H9 (cell line): ENCODE data around the gene ARMC9. TPM values are rescaled to one million over a fixed set of nuclear protein-coding genes. Genes with fewer than 3 reads are reported as not detected.

Experiments
- DNase-seq: peaks from one replicate; pipeline ENCODE4 v3.0.0-alpha.2; 2017
- H2AFZ ChIP-seq: one replicate; pipeline ENCODE4 v1.6.1; 2013; ENCODE audit warnings: mild to moderate bottlenecking, low read length, control low read depth, moderate library complexity
- H2AK5ac ChIP-seq: 2 replicates; pipeline ENCODE4 v1.6.1; 2013; ENCODE audit warnings: low read length, control low read depth, mixed read lengths; ENCODE audit not compliant: insufficient read length
- H2BK120ac ChIP-seq: one replicate; pipeline ENCODE4 v1.6.1; 2013; ENCODE audit warnings: low read depth, mild to moderate bottlenecking, low read length, control low read depth, inconsistent platforms; ENCODE audit not compliant: poor library complexity, severe bottlenecking
- H2BK12ac ChIP-seq: 2 replicates; pipeline ENCODE4 v1.6.1; 2013; ENCODE audit warnings: low read length, control low read depth, mixed read lengths, low read depth; ENCODE audit not compliant: insufficient read length
- H2BK15ac ChIP-seq: 2 replicates; pipeline ENCODE4 v1.6.1; 2013; ENCODE audit warnings: low read depth, low read length, control low read depth
- H2BK20ac ChIP-seq: one replicate; pipeline ENCODE4 v1.6.1; 2013; ENCODE audit warnings: low read depth, mild to moderate bottlenecking, low read length, control low read depth, inconsistent platforms; ENCODE audit not compliant: poor library complexity, severe bottlenecking
- H2BK5ac ChIP-seq: 2 replicates; pipeline ENCODE4 v1.6.1; 2013; ENCODE audit warnings: low read length, control low read depth, mixed read lengths; ENCODE audit not compliant: insufficient read length
- H3K14ac ChIP-seq: 2 replicates; pipeline ENCODE4 v1.6.1; 2013; ENCODE audit warnings: low read length, control low read depth; ENCODE audit not compliant: insufficient read depth
- H3K18ac ChIP-seq: 2 replicates; pipeline ENCODE4 v1.6.1; 2013; ENCODE audit warnings: low read depth, mild to moderate bottlenecking, mixed read lengths, low read length, control low read depth; ENCODE audit not compliant: insufficient read length
- H3K23ac ChIP-seq: 2 replicates; pipeline ENCODE4 v1.6.1; 2013; ENCODE audit warnings: low read length, control low read depth, mixed read lengths, low read depth; ENCODE audit not compliant: insufficient read length
- H3K23me2 ChIP-seq: 2 replicates; pipeline ENCODE4 v1.6.1; 2013; ENCODE audit warnings: low read depth, mild to moderate bottlenecking, mixed read lengths, low read length, control low read depth; ENCODE audit not compliant: insufficient read length, poor library complexity, severe bottlenecking
- H3K27ac ChIP-seq: 2 replicates; pipeline ENCODE4 v1.5.1; 2013; ENCODE audit warnings: low read length, control low read depth, mixed read lengths, low read depth; ENCODE audit not compliant: insufficient read length
- H3K27me3 ChIP-seq: 2 replicates; pipeline ENCODE4 v1.6.1; 2013; ENCODE audit warnings: low read length, control low read depth, inconsistent platforms; ENCODE audit not compliant: insufficient read depth
- H3K4ac ChIP-seq: 2 replicates; pipeline ENCODE4 v1.6.1; 2013; ENCODE audit warnings: low read depth, mild to moderate bottlenecking, control low read depth, inconsistent platforms, low read length, moderate library complexity
- H3K4me1 ChIP-seq: 2 replicates; pipeline ENCODE4 v1.6.1; 2013; ENCODE audit warnings: low read length, control low read depth, inconsistent platforms; ENCODE audit not compliant: insufficient read depth
- H3K4me2 ChIP-seq: 2 replicates; pipeline ENCODE4 v1.6.1; 2013; ENCODE audit warnings: low read length, control low read depth, mixed read lengths; ENCODE audit not compliant: insufficient read length, insufficient read depth
- H3K56ac ChIP-seq: 2 replicates; pipeline ENCODE4 v1.6.1; 2013; ENCODE audit warnings: low read depth, mild to moderate bottlenecking, mixed read lengths, low read length, control low read depth; ENCODE audit not compliant: insufficient read length
- H3K79me1 ChIP-seq: 2 replicates; pipeline ENCODE4 v1.6.1; 2013; ENCODE audit warnings: low read depth, mild to moderate bottlenecking, moderate library complexity, low read length, control low read depth, inconsistent platforms; ENCODE audit not compliant: insufficient read depth, poor library complexity, severe bottlenecking
- H3K79me2 ChIP-seq: 2 replicates; pipeline ENCODE4 v1.6.1; 2013; ENCODE audit warnings: low read length, control low read depth, inconsistent platforms; ENCODE audit not compliant: insufficient read depth
- H3K9ac ChIP-seq: 2 replicates; pipeline ENCODE4 v1.6.1; 2013; ENCODE audit warnings: low read length, control low read depth, mixed read lengths; ENCODE audit not compliant: insufficient read length; ENCODE audit errors: extremely low read depth
- H3K9me3 ChIP-seq: one replicate; pipeline ENCODE4 v1.6.1; 2013; ENCODE audit warnings: low read depth, low read length, inconsistent platforms; ENCODE audit not compliant: control insufficient read depth
- H3T11ph ChIP-seq: one replicate; pipeline ENCODE4 v1.6.1; 2013; ENCODE audit warnings: mild to moderate bottlenecking, low read length, control low read depth, inconsistent platforms
- H4K20me1 ChIP-seq: one replicate; pipeline ENCODE4 v1.6.1; 2013; ENCODE audit not compliant: control insufficient read depth, insufficient read length, insufficient read depth
- H4K5ac ChIP-seq: 2 replicates; pipeline ENCODE4 v1.6.1; 2013; ENCODE audit warnings: low read depth, mild to moderate bottlenecking, mixed read lengths, low read length, control low read depth; ENCODE audit not compliant: insufficient read length
- H4K8ac ChIP-seq: replicated peaks from 2 replicates; pipeline ENCODE4 v1.6.1; 2013; ENCODE audit warnings: low read length, control low read depth, mixed read lengths, low read depth; ENCODE audit not compliant: insufficient read length
- H4K91ac ChIP-seq: 2 replicates; pipeline ENCODE4 v1.6.1; 2013; ENCODE audit warnings: low read depth, mild to moderate bottlenecking, moderate library complexity, mixed read lengths, low read length, control low read depth; ENCODE audit not compliant: insufficient read length
- H3K27ac Mint-ChIP-seq, 3 experiments: 2 replicates in 2 of 3; 3 replicates in 1 of 3; pipeline ENCODE4 v1.8.0; 2020 to 2021; ENCODE audit warnings: mixed read lengths in 3 of 3, mild to moderate bottlenecking in 1 of 3, moderate library complexity in 1 of 3
- H3K27me3 Mint-ChIP-seq: 2 replicates; pipeline ENCODE4 v1.8.0; 2021; ENCODE audit warnings: low read depth, mild to moderate bottlenecking, moderate library complexity, mixed read lengths
- H3K36me3 Mint-ChIP-seq, 3 experiments: 2 replicates in 2 of 3; 3 replicates in 1 of 3; pipeline ENCODE4 v1.8.0; 2020 to 2021; ENCODE audit warnings: low read depth in 3 of 3, mixed read lengths in 3 of 3; ENCODE audit not compliant: insufficient read depth in 1 of 3
- H3K4me1 Mint-ChIP-seq, 2 experiments: 2 replicates each; pipeline ENCODE4 v1.8.0; 2020; ENCODE audit warnings: mixed read lengths in 2 of 2
- H3K4me3 Mint-ChIP-seq, 2 experiments: 2 replicates in 1 of 2; 3 replicates in 1 of 2; pipeline ENCODE4 v1.8.0; 2020 to 2021; ENCODE audit warnings: mild to moderate bottlenecking in 2 of 2, mixed read lengths in 2 of 2, moderate library complexity in 1 of 2
- H3K9me3 Mint-ChIP-seq, 2 experiments: 2 replicates in 1 of 2; 3 replicates in 1 of 2; pipeline ENCODE4 v1.8.0; 2020; ENCODE audit warnings: mild to moderate bottlenecking in 2 of 2, mixed read lengths in 2 of 2, moderate library complexity in 1 of 2
- WGBS: extraction: QIAGEN DNeasy Blood & Tissue Kit; methylation state at CpG from one replicate; pipeline ENCODE4 v1.1.7; 2013; ENCODE audit warnings: missing lambda C conversion rate, low lambda C conversion rate, mixed read lengths; ENCODE audit not compliant: insufficient read length; ENCODE audit errors: extremely low coverage; 5-methylcytosine and 5-hydroxymethylcytosine counted together
- total RNA-seq: library from RNA; stranded (reverse); gene quantifications from 2 replicates; pipeline ENCODE4 v1.2.1, GENCODE V29; 2021
- TF ChIP-seq, protein P1 (sequence below): fragments of 200-600 bp; sonication (generic); conservative IDR thresholded peaks from 3 replicates; pipeline ENCODE4 v1.8.0; 2021; ENCODE audit warnings: antibody characterized with exemption, mild to moderate bottlenecking

The ARMC9 gene
- total RNA-seq, 1 experiment from 2014 or later, result 37.6 TPM

DNA sequence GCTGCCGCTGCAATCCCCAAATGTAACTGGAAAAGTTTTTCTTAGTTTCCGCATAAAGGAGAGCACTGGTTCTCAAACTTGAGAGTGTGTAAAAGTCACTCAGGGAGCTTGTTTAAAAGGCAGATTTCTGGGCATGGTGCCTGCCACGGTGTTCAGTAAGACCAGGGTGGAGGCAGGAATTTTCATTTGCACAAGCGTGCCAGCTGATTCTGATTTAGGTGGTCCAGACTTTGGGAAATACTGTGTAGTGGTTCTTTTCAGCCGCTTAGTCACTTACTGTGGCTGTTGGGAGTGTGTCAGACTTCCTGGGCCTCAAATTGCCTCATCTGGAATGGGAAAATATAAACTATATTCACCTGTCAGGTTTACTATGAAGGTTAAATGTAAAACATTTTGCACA lies 788 bp downstream of the ARMC9 start:
- Histone ChIP-seq H2BK12ac (no peak overlapping the region), H3K79me2 (no peaks in the 10 kb centered on the region), H3K27ac (no peak overlapping the region), H3K9me3 (no peaks in the 10 kb centered on the region), H4K91ac (no peak overlapping the region), H4K5ac (no peak overlapping the region), H3K14ac (no peak overlapping the region), H3K4me2 (peak overlapping the region; percentile 69), H2AFZ (no peak overlapping the region), H3K23ac (no peak overlapping the region), H3T11ph (no peak overlapping the region), H2AK5ac (no peak overlapping the region), H3K4me1 (no peaks in the 10 kb centered on the region), H4K8ac (no peak overlapping the region), H2BK5ac (no peak overlapping the region), H4K20me1 (no peaks in the 10 kb centered on the region), H3K23me2 (peaks cover 3% of the 10 kb centered on the region), H3K79me1 (no peaks in the 10 kb centered on the region), H2BK20ac (no peak overlapping the region), H3K4ac (no peak overlapping the region), H2BK15ac (no peak overlapping the region), H3K56ac (no peak overlapping the region), H3K9ac (peak overlapping the region; percentile 23), H2BK120ac (no peak overlapping the region), H3K27me3 (no peaks in the 10 kb centered on the region), H3K18ac (no peak overlapping the region)
- H3K27me3 Mint-ChIP-seq, result no peaks in the 10 kb centered on the region; the same call in 1 of the 2 replicates
- H3K4me3 Mint-ChIP-seq, result peak overlapping the region; percentile 96
- WGBS, result no CpG with 5 or more reads among the region's 5 CpGs
- H3K27ac Mint-ChIP-seq, result peak overlapping the region in 2 of 3 experiments; percentile 70 to 88; a peak in 1 of 7 replicates
- H3K36me3 Mint-ChIP-seq, result peaks cover 22 to 29% (median 27%) of the 10 kb centered on the region in 3 experiments
- peaks cover 22 to 23% of the 10 kb centered on the region in 2 experiments for H3K4me1 Mint-ChIP-seq
- DNase-seq, result no peak
- H3K9me3 Mint-ChIP-seq, result peaks cover 3 to 8% of the 10 kb centered on the region in 2 experiments; a peak in 4 of 5 replicates
- TF ChIP-seq, protein P1, sequence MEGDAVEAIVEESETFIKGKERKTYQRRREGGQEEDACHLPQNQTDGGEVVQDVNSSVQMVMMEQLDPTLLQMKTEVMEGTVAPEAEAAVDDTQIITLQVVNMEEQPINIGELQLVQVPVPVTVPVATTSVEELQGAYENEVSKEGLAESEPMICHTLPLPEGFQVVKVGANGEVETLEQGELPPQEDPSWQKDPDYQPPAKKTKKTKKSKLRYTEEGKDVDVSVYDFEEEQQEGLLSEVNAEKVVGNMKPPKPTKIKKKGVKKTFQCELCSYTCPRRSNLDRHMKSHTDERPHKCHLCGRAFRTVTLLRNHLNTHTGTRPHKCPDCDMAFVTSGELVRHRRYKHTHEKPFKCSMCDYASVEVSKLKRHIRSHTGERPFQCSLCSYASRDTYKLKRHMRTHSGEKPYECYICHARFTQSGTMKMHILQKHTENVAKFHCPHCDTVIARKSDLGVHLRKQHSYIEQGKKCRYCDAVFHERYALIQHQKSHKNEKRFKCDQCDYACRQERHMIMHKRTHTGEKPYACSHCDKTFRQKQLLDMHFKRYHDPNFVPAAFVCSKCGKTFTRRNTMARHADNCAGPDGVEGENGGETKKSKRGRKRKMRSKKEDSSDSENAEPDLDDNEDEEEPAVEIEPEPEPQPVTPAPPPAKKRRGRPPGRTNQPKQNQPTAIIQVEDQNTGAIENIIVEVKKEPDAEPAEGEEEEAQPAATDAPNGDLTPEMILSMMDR, result no peak
